G401.6 (cell line): ENCODE data around the gene TASP1.
"Not testable (repeated sequence)": the region's sequence is repeated elsewhere in the genome, so short reads cannot be mapped to it uniquely, and the experiment has no call there.

ENCODE experiments used
- FAIRE-seq: peaks from 2 replicates; lab custom pipeline; 2012; peaks lifted over from hg19 to GRCh38; lab: Jason Lieb, UNC

Gene TASP1

DNA sequence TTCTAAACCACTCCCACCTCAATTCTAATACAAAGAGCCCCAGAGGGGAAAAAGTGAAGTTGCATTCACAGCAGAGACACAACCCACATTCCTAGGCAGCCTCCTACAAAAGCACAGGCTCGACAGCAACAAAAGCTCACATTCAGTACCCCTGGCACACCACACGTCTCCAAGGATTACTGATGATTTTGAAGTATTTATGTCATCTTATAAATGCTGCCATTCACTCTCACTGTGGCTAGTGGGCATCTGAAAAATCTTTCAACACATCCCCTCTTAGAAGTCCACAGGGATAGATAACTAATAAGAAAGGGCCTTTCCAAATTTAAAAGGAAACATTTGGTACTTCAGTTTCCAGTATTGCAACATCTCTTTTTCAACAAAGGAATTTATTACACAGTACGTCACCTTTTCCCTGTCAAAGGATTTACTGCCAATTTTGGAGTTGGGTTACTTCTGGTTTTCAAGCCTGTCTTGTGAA, 146.7 kb downstream of the TASP1 start:
- FAIRE-seq, result no peak

DNA sequence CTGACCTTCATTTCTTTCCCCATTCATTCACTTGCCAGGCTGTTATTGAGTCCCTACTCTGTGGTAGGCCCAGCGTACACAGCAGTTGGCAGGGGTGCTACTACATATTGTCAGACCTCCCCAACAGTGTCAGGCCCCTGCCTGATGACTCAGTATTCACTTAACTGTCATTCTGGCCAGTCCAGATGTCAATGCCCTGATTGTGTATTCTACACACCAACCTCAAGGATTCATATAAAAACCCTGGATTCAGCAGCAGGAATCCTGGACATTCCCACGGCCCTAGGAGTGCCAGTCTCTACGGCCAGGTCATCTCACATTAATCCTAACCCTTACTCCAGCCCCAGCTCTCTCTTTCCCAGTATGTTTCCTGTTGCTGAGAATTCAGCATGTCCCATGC, 151.5 kb downstream of the TASP1 start:
- no peak for FAIRE-seq

DNA sequence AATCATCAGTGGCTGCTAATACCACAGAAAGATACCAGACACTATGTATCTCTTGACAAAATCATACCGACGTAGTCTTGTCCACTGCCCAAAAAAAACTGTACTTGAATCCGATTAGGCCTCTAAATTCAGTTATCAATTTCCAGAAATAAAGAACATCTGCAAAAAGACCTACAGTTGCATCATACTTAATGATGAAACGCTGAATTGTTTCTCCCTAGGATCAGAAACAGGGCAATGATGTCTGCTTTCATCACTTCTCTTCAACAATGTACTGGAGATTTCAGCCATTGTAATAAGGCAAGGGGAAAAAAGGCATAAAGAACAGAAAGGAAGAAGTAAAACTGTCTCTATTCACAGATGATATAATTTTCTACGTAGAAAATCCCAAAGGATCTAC, 152.0 kb downstream of the TASP1 start:
- no peak for FAIRE-seq

DNA sequence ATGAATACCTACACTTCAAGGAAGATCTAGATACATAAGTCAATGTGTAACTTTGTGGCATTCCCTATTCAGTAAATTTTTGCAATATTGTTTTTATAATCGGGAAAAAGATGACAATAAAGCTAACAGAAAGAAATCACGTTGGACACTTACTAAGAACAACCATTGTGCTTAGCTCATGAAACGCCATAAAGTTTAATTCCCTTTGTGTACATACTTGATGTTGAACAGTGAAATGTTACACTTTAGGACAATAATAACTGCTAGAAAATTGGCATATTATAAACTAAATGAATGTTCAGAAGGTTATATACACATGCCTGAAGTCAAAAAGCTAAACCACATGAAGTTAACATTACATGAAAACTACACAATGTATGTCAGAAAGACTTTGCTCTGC, 153.2 kb downstream of the TASP1 start:
- FAIRE-seq, result no peak

DNA sequence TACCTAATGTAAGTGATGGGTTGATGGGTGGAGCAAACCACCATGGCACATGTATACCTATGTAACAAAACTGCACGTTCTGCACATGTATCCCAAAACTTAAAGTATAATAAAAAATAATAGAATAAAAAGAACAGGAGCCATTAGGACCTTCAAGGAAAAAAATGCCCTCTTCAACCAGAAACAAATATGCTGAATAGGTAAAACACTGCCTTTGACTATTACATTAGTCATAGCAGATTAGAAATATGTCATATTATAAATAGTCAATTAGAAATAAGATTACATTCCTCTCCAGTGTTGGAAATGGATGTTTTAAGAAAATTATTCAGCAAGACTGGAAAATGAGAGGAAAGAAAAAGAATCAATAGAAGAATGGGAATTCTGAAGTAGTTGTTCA, 153.7 kb downstream of the TASP1 start:
- not testable (repeated sequence) for FAIRE-seq

DNA sequence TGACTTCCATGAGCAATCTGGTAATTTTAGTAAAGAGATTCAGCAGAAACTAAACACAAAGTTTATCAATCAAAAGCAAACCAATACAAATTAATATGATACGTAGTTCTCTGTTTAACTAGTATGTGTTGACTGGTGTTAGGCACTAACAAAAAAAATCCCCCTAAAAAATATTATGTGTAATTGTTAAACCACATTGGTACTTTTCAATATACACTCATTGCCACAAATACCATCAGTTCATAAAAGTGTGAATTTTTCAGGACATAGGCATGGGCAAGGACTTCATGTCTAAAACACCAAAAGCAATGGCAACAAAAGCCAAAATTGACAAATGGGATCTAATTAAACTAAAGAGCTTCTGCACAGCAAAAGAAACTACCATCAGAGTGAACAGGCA, 155.3 kb downstream of the TASP1 start:
- FAIRE-seq, result not testable (repeated sequence)

DNA sequence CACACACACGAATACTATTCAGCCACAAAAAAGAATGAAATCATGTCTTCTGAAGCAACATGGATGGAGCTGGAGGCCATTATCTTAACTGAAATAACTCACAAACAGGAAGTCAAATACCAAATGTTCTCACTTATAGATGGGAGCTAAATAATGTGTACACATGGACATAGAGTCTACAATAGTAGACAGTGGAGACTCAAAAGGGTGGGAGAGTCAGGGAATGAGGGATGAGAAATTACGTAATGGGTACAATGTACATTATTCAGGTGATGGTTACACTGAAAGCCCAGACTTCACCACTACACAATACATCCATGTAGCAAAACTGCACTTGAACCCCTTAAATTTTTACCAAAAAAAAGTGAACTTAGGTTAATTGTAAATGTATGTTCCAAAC, 160.4 kb downstream of the TASP1 start:
- FAIRE-seq, result no peak

DNA sequence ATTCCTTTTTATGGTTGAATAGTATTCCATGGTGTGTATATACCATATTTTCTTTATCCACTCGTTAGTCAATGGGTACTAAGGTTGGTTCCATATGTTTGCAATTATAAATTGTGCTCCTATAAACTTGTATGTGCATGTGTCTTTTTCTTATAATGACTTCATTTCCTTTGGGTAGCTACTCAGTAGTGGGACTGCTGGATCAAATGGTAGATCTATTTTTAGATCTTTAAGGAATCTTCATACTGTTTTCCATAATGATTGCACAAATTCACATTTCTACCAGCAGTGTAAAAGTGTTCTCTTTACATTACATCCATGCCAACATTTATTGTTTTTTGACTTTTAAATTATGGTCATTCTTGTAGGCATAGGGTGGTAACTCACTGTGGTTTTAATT, 164.3 kb downstream of the TASP1 start:
- no peak for FAIRE-seq

DNA sequence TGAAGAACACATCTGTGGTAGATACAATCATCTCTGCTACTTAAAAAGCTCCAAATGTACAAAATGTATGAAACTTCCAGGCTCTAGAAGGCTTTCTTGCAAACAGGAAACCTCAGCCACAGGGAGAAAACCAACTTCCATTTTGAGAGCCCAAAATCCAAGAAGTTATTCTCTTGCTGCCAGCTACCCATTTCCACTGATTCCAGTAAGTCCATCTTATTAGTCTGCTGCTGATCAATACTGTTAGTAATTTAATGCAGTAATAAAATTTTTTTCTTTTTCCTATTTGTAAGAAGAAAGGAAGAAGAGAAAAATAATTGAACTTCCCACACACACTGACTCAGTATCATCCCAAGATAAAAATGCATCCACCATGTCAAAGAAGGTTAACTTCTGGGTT, 169.5 kb downstream of the TASP1 start:
- no peak for FAIRE-seq

DNA sequence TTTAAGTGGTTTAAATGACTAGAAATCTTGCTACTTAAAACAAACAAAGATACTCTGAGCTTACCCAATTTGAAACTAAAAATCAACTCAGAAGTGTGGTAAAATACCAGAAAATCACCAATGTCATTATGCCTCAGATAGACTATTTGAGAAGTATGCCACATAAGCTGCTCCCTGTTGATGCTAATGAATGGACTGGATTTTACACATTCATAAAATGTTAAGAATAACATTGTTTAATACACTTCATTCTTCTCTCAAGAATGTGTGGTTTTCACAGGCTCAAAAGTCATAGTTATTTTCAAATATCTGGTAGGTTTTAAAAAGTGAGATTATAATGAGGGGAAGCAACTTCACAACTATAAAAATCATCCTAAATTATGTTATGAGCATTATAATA, 170.6 kb downstream of the TASP1 start:
- FAIRE-seq, result no peak

DNA sequence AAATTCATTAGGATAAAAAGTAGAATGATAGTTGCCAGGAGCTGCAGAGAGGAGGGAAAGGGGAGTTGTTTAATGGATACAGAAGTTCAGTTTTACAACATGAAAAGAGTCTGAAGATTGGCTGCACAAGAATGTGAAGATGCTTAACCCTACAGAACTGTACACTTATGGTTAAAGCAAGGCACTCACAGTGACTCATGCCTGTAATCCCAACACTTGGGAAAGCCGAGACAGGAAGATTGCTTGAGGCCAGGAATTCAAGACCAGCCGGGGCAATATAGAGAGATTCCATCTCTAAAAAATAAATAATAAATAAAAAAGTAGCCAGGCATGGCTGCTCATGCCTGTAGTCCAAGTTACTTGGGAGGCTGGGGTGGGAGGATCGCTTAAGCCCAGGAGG, 174.0 kb downstream of the TASP1 start:
- FAIRE-seq, result no peak

DNA sequence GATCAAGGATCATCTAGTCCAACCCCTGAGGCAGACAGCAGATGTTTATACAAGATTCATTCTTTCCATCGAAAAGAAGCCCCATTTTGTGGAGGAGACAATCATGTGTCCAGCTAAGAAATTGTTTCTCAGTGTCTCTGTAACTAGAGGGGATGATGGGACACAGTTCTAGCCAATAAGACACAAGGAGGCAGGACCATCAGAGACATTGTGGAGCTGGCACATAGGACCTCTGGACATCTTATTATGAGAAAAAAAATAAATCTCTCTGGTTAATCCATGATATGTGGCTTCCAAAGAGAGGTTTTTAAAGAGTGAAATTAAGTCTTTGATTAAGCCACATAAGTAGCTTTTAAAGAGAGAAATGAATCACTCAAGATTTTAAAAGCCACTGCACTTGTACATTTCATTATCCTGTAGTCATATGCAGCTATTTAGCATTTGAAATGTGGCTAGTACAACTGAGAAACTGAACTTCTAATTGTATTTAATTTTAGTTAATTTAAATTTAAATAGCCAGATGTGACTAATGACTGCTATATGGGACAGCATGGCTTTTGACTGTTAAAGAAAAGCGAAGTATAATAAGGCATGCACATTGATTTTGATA, 176.8 kb downstream of the TASP1 start:
- no peak for FAIRE-seq

DNA sequence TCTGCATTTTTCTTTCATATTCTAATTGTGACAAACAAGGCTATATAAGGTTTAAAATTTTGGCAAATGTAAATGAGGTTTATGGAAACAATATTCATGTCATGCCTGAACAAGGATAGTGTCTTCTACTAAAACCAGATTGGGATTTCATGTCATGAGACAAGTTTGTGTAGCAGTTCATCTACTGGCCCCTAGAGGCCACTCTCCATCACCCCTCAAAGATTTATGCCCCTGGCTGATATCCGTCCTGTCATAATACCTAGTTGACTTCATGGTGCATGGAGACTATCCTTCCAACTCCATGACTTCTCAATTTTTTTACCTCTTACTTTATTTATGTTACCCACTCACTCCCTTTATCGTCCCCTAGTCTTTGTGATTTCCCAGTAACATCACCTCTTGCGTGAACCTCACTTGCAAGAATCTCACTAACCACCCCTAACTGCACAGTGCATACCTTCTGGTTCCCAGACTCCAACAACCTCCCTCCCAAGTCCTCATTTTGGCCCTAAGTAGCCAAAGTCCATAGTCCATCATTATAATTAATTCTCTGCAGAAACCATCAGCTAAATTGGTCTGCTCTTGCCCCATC, 179.8 kb downstream of the TASP1 start:
- peak; percentile 74 for FAIRE-seq

DNA sequence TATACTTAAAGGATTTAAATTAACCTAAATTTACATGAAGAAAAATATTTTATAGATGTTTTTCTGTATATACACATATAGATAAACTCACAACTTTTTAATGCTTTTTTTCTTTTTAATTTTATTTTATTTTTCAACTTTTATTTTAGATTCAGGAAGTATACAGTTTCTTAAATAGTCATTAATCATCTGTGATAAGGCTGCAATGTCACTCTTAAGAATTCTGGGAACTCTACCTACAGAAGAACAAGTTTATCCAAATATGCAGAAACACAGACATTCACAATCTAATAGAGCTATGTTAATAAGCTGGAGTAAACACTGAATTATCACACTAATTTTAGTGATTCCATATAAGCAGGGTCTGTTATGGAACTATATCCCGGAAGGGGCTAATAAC, 181.2 kb downstream of the TASP1 start:
- peak; percentile 84 for FAIRE-seq

DNA sequence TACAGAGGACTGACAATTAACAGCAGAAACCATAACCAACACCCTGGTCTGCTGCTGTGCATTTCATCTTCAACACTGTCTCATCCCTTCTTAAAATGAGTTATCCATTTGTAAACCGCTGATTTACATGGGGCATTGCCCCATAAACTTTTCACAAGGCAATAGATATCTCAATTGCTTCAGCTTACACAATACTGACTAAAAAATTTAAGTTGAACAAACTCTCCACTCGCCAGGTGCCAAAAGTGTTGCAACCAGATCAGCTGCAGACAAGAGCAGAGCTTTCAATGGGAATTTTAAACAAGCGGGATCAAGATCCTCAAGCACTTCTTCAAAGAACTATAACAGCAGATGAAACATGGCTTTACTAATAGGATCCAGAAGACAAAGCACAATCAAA, 183.0 kb downstream of the TASP1 start:
- FAIRE-seq, result no peak

DNA sequence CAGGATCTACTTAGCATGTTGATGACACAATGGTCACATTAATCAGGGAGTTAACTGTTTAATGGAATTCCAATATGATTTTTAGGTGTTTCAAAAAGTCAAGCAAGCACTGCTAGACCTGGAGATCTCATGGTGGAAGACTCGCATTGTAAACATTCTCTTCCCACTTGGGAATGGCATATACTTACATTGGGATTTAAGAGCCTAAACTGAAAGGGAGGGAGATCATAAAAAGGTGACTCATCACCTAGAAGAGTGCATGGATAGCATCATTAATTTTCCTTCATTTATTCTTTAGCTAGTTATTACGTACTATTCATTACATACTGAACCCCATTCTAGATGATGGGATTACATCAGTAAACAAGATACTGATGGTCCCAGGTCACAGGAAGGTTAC, 185.4 kb downstream of the TASP1 start:
- FAIRE-seq, result no peak

DNA sequence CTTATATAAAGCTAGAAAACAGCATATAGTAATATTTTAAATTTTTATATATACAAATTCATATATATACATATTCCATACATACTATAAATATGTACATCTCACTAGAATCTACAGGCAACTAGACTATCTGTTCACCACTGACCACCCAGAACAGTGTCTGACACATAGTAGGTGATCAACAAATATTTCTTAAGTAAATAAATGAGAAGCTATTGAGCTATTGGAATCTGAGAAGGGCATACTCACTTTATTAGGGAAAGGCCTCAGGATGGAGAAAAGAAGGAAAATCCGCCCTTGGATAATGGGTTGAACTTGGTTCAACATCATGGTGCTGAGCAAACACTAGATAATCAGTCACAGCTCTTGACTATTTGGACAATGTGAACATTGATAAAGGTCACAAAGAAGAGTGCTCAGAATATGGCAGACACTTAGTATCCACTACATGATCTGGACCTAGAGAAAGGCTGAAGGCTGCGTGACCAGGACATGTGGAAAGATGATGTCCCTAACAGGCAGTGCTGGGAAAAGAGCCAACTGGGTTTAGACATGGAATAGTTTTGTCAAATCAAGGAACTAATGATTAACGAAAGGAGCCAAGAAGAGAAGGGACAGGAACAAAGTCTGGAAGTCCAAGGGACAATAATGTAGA, 186.1 kb downstream of the TASP1 start:
- no peak for FAIRE-seq

DNA sequence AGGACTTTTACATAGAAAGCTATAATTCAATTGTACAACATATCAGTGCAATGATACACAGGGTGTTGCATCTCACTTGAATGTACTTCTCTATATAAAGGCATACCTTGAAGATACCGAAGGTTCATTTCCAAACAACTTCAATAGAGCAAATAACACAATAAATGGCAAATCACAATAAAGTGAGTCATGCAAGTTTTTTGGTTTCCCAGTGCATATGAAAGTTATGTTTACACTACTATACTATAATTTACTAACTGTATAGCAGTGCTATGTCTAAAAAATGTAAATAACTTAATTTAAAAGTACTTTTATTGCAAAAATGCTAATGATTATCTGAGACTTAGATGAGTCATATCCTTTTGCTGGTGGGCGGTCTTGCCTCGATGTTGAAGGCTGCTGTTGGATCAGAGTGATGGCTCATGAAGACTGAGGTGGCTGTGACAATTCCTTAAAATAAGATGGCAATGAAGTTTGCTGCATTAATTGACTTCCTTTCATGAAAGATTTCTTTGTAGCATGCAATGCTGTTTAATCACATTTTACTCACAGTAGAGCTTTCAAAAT, 188.8 kb downstream of the TASP1 start:
- no peak for FAIRE-seq

DNA sequence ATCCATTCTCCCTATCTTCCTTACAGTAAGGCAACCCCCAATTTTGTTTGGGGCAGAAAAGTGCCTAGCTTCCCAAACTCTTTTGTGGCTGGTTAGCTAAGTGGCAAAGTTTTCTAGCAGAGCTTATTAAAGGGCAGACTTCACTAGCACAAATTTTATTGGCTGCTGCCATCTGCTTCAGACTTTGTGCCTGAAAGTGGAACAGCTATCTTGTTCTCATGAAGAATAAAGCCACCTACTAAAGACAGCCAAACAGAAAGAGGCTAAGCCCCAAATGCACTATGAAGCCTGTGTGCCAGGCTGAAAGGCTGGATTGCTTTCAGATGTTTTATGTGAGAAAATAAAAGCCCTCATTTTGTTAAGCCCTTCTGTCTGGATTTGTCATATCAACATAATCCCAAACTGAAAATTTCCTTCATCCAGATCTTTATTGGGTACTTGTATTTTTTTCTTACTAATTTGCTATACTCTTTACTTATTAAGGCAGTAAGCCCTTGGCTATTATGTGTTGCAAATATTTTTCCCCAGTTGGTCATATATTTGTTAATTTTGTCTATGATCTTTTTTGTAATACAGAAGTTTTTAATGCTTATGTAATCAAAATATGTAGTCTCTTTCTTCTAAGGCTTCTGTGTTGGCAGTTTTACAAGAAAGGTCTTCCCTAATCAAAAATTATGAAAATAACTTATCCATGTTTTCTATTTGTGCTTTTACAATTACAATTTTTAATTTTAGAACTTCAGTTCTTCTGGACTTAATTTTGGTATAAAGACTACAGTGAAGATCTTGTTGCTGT, 191.1 kb downstream of the TASP1 start:
- FAIRE-seq, result no peak

DNA sequence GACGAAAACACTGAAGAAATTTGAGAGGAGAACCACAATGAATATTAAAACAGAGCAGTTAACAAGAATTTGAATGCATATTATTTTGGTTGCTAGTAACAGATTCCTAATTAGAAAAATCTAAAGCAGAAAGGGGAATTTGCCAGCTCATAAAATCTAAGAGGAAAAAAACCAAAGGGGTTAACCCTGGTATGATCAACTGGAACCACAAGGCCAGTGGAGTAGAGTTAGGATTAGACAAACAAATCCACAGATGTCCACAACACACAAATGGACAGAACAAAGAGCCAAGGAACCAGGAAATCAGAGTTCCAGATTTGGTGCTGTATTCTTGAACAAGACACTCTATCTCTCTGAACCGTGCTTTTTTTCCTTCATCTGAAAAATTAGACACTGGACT, 195.0 kb downstream of the TASP1 start:
- FAIRE-seq, result no peak

DNA sequence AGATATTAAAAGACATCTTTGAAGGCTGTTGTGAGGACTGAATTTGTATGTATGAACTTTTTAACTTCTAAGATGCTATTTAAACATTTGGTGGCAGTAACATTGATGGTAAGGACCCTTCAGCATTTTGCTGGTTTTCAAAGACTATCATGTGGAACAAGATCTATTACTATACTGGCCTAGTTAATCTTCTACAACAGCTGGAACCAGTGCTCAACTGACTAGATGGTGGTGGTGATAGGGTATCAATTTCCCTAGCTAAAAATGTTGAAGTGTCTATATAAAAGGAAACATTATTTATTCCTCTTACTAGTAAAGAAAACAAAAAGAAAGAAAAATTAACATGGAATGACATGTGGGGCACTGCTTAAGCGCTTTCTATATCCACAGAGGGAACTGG, 195.7 kb downstream of the TASP1 start:
- no peak for FAIRE-seq

DNA sequence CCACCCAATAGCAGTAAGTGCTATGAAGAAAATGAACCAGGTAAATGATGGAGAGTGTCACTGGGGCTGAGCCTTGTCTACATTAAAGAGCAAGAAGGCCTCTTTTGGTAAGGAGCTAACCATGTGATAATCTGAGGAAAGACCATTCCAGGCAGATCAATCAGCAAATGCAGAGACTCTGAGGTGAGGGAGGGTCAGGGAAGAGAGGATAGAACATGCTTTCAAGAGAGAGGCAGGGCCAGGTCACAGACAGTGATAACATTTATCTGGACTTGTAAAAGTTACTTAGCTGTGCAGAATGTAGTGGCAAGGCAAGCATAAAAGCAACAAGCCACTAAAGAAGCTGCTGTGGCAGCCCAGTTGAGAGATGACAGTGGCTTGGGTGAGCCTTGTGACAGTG, 197.3 kb downstream of the TASP1 start:
- no peak for FAIRE-seq

DNA sequence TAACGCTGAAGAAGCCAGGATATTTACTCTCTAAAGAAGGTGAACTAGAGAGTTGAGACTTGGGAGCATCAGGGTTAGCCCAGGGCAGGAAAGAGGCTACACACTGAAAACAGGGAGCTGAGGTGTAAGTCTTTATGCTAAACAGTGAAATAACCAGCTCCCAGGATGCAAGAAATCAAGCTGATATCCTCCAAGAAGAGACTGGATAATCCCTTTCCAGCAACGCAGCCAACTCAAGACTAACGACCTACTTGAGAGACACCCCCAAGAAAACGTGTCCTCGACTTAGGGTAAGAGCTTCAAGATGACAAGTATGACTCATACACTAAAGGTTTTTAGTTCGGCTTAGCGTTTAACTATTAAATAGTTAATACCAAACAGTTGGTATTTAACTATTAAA, 202.2 kb downstream of the TASP1 start:
- FAIRE-seq, result no peak
